C4-2B (cell line): ENCODE results near the gene VPS8.

ENCODE experiments used
- H3K27ac ChIP-seq: fragments of 450-650 bp; 2 replicates; pipeline ENCODE4 v1.5.1; 2017
- ZFX ChIP-seq: fragments of 450-650 bp; IDR thresholded peaks from 2 replicates; pipeline ENCODE4 v1.6.1; 2017
- TF ChIP-seq, protein P1 (sequence below): fragments of 450-650 bp; conservative IDR thresholded peaks from 2 replicates; pipeline ENCODE4 v1.5.1; 2017; ENCODE audit warnings: mild to moderate bottlenecking

The VPS8 gene

DNA sequence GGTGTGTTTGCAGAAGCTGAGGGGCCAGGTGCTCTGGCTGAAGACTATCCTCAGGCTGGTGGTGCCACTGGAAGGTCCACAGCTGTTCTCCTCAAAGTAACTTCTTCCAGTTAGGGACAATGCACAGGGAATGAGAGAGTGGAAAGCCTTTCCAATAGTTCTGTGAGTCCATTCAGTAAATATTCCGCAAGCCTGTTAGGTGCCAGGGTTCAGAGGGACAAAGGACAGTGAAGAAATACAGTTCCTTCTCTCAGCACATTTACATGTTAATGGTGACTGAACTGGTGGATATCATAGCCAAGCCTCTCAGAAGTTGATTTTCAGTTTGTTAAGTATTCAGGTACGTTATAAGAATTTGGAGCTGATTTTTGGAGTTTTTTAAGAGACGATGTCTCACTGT lies 218.4 kb downstream of the VPS8 start:
- no peak for TF ChIP-seq ZFX
- TF ChIP-seq, protein P1, sequence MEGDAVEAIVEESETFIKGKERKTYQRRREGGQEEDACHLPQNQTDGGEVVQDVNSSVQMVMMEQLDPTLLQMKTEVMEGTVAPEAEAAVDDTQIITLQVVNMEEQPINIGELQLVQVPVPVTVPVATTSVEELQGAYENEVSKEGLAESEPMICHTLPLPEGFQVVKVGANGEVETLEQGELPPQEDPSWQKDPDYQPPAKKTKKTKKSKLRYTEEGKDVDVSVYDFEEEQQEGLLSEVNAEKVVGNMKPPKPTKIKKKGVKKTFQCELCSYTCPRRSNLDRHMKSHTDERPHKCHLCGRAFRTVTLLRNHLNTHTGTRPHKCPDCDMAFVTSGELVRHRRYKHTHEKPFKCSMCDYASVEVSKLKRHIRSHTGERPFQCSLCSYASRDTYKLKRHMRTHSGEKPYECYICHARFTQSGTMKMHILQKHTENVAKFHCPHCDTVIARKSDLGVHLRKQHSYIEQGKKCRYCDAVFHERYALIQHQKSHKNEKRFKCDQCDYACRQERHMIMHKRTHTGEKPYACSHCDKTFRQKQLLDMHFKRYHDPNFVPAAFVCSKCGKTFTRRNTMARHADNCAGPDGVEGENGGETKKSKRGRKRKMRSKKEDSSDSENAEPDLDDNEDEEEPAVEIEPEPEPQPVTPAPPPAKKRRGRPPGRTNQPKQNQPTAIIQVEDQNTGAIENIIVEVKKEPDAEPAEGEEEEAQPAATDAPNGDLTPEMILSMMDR = no peak
- no peak overlapping the region for H3K27ac ChIP-seq

DNA sequence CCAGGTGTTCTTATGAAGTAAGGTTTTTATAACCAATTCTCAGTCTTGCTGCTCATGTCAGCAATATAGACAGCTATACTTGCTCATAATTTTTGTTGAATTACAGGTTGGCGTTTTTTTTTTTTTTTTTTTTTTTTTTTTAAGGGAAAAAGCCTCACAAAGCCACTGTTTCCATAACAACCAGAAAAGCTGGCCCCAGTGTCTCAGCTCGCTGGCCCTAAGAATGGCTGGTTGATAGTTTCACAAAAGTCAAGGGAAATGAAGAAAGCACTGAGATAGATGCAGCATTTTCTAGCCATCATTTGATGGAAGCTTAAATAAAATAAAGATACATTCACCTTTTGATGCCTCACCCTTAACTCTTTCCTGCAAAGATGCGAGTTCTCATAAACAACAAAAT lies 219.0 kb downstream of the VPS8 start:
- TF ChIP-seq, protein P1 = no peak
- TF ChIP-seq ZFX = no peak
- H3K27ac ChIP-seq = no peak overlapping the region

DNA sequence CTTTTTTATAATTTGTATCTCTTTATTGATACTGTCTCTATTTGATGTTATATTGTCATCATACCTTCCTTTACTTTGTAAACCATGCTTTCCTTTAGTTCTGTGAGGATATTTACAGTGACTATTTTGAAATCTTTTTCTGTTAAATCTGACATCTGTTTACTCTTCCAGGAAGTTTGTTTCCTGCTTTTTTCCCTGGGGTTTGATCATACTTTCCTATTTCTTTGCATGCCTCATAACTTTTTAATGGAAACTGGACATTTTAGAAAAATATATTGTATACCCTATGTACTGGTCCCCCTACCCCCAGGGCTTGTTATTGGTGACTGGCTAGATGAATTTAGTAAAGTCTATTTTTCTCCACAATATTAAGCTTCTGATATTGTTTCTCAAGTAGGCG lies 225.8 kb downstream of the VPS8 start:
- TF ChIP-seq ZFX = no peak
- TF ChIP-seq, protein P1 = no peak
- no peak overlapping the region for H3K27ac ChIP-seq

DNA sequence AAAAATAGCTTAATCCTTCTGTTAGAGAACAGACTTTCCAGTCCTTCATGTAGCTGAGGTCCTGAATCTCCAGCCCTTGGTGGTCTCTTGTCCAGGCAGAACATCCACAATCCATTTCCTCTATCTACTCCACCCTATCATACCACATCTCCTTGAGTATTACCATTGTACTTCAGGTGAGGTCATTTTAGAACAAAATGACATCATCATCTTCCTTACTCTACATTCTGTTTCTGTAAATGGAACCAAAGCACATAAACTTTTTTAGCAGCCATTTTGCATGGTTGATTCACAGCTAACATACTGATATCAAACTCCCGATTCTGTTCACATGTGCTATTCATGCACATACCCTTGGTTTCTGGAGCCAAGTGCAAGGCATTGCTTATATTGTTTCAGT lies 228.5 kb downstream of the VPS8 start:
- TF ChIP-seq ZFX = no peak
- TF ChIP-seq, protein P1 = no peak
- H3K27ac ChIP-seq = no peak overlapping the region

DNA sequence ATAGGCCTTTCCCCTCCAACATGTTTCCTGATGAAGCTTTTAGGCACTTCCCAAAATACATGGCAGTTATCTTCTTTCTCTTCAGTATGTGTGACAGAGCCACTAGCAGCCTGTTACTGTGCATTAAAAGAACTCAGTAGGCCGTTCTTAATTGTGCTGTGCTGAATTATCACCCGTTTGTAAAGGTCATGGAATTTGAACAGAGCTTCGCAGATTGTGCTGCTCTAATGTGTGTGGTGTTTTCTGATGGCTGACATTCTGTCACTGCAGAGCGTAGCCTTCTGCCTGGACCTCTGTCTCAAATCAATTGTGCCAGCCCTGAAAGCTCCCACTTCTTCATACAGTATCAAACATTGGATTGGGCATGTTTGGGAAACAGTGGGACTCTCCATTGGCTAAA lies 229.6 kb downstream of the VPS8 start:
- H3K27ac ChIP-seq = no peak overlapping the region
- TF ChIP-seq, protein P1 = no peak
- no peak for TF ChIP-seq ZFX

DNA sequence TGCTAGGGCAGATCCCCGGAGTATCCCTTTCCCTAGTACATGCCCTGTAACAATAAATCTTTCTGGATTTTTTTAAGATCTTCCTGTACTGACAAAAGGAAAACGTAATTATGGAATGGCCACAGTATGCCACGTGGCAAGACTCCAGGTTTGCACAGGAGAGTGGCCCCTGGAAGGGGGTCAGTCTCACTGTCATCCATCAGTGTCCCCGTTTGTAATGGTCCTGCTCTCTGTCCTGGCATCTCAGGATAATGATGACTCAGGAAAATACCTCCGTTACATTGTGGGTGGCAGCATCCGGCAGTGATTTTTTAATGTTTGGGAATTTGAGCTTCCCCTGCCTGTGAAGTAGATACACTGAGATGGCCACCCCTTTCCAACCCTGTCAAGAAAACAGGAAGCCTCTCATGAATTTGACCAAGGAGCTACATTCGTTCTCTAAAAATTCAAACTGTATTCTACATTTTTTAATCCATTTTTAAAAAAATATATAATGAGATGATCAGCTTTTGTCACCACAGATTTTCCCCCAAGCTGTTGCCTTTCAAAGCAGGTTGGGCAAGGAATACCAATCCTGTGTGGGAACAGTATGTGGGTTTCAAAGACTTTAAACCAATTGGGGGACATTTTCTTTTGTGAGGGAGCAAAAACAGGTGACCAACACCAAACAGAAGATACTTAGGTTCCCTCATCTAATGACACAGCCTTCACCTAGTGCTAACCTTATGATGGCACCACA lies 230.5 kb downstream of the VPS8 start:
- no peak for TF ChIP-seq ZFX
- no peak overlapping the region for H3K27ac ChIP-seq

DNA sequence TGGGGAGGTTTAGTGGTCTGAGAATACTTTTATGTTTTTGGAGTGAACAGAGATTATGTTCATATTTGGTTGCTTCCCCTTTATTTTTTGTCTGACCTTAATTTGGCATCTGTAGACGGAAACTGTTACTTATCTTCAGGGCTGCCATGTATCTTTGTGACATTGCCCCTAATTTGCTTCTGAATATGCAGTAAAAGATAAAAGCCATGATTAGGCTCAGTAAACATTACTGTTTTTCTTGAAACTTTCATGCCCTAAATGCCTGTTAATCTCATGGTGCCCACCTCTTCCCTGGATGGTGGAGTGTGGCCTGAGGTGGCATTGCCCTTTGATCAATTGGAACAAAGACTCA lies 234.2 kb downstream of the VPS8 start:
- TF ChIP-seq, protein P1 = no peak
- TF ChIP-seq ZFX = no peak
- no peak overlapping the region for H3K27ac ChIP-seq

DNA sequence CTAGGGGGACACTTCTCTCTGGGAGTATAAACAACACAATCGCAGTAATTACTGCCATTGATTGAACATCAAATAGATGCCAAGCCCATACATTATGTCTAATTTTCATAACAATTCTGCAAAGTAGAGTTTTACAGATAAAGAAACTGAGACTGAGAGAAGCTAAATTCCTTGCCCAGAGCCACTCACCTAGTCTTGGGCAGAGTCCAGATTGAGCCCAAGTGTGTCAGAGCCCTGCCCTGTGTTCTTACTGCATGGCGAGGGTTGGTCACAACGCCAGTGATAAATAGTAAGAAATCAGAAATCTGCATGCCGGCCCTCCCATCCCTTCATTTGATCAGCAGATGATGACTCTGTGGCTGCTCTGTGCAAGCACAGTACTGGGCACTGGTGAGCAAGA lies 234.6 kb downstream of the VPS8 start:
- TF ChIP-seq ZFX = no peak
- TF ChIP-seq, protein P1 = no peak
- no peak overlapping the region for H3K27ac ChIP-seq
